GM19238 (cell line): ENCODE data around the gene IGF2BP3.

Experiments used
- DNase-seq: peaks from one replicate; pipeline ENCODE4 v3.0.0; 2011; ENCODE audit warnings: low spot score; ENCODE audit not compliant: insufficient read length

The IGF2BP3 gene

GRCh38 chr7:23380556-23380955, 89.7 kb downstream of the IGF2BP3 start:
- no peak for DNase-seq

GRCh38 chr7:23378996-23379395, 91.3 kb downstream of the IGF2BP3 start:
- DNase-seq, result no peak

GRCh38 chr7:23377134-23377533, 93.2 kb downstream of the IGF2BP3 start:
- DNase-seq, result no peak

GRCh38 chr7:23373151-23374004, 96.9 kb downstream of the IGF2BP3 start:
- DNase-seq, result no peak

- no peak for DNase-seq
Measured at GRCh38 chr7:23372611-23373010, 97.7 kb downstream of the IGF2BP3 start.

GRCh38 chr7:23371654-23372053, 98.6 kb downstream of the IGF2BP3 start:
- DNase-seq, result no peak

- DNase-seq, result no peak
Measured at GRCh38 chr7:23369695-23370404, 100.4 kb downstream of the IGF2BP3 start.

- DNase-seq, result no peak
Measured at GRCh38 chr7:23369100-23369499, 101.2 kb downstream of the IGF2BP3 start.

GRCh38 chr7:23358152-23358674, 112.1 kb downstream of the IGF2BP3 start:
- no peak for DNase-seq

- DNase-seq, result no peak
Measured at GRCh38 chr7:23357190-23358093, 112.8 kb downstream of the IGF2BP3 start.

GRCh38 chr7:23356726-23357125, 113.6 kb downstream of the IGF2BP3 start:
- no peak for DNase-seq

- no peak for DNase-seq
Measured at GRCh38 chr7:23356168-23356567, 114.1 kb downstream of the IGF2BP3 start.

- no peak for DNase-seq
Measured at GRCh38 chr7:23353172-23353571, 117.1 kb downstream of the IGF2BP3 start.

GRCh38 chr7:23350466-23350865, 119.8 kb downstream of the IGF2BP3 start:
- DNase-seq, result no peak

GRCh38 chr7:23349484-23350157, 120.7 kb downstream of the IGF2BP3 start:
- DNase-seq, result no peak

- DNase-seq, result no peak
Measured at GRCh38 chr7:23347682-23348180, 122.6 kb downstream of the IGF2BP3 start.

GRCh38 chr7:23347033-23347681, 123.1 kb downstream of the IGF2BP3 start:
- no peak for DNase-seq

- DNase-seq, result peak; percentile 23
Measured at GRCh38 chr7:23346316-23346715, 124.0 kb downstream of the IGF2BP3 start.

GRCh38 chr7:23345601-23346000, 124.7 kb downstream of the IGF2BP3 start:
- no peak for DNase-seq

- no peak for DNase-seq
Measured at GRCh38 chr7:23343806-23344475, 126.3 kb downstream of the IGF2BP3 start.
